SK-N-MC (cell line): Measurements from ENCODE around the gene NLRX1.

Source experiments
- EZH2 ChIP-seq: fragments of 200-600 bp; sonication (generic); IDR thresholded peaks from one replicate; pipeline ENCODE4 v1.6.1; 2017; ENCODE audit warnings: antibody characterized with exemption
- FOXP2 ChIP-seq: optimal IDR thresholded peaks from 2 replicates; pipeline ENCODE3; 2011; ENCODE audit warnings: mild to moderate bottlenecking, moderate library complexity; ENCODE audit not compliant: insufficient read depth; ENCODE audit errors: extremely low read length, control extremely low read depth
- POLR2AphosphoS5 ChIP-seq: IDR thresholded peaks from 2 replicates; pipeline ENCODE4 v1.6.1; 2012; ENCODE audit warnings: mild to moderate bottlenecking, low read depth, low read length, borderline replicate concordance

DNA sequence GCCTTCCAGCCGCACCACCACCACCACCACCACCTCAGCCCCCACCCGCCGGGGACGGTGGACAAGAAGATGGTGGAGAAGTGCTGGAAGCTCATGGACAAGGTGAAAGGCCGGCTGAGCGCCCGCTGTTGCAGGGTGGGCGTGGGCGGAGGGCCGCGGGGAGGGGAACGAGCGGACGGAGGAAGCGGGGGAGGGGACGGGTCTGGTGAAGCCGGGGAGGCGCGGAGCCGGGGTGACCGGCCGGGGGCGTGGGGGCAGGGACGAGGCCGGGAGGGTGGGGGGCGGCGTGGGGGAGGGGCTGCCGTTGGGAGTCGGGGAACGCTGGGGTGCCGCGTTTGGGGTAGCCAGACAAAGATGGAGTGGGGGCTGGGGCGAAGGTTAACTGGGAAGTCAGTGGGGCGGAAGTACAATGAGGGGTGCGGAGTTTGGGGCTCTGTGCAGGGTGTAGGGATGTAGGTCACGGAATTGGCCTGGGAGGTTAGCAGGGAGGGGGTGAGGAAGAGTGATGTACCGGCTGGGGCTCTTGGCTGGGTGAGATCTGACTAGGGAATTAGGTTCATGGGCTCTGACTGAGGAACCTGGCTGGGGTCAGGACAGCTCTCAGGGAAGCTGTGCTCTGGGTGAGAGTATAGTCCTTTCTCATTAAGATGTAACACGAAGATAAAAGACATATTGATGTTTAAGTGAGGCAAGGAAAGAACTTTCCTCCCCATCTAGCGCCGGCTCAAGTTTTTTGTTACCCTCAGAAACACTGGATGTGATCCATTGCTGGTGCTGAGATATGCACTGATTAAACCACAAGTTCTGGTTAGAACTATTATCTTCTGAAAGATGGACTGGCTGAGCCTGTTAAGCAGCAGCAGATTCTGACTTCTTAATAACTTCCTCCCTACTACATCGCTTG, 38.2 kb downstream of the NLRX1 start:
- no peak for TF ChIP-seq EZH2
- no peak for TF ChIP-seq FOXP2
- no peak for TF ChIP-seq POLR2AphosphoS5
